HEK293 (cell line): ENCODE results near the gene COL4A3.

Experiments used
- CTCF ChIA-PET: fragments of 350-600 bp; formaldehyde crosslinking; extraction: SDS; loops from one replicate; lab custom pipeline; 2021; ENCODE audit warnings: antibody characterized with exemption; lab: Yijun Ruan, JAX
- POLR2A ChIA-PET: fragments of 300-600 bp; formaldehyde crosslinking; extraction: SDS; loops from one replicate; lab custom pipeline; 2020; ENCODE audit warnings: antibody characterized with exemption, inconsistent platforms; lab: Yijun Ruan, JAX
- H3K27ac ChIP-seq: fragments of 200-500 bp; sonication (Bioruptor generic); 2 replicates; pipeline ENCODE4 v1.5.1; 2014; ENCODE audit warnings: low read depth, low read length, control low read depth, inconsistent platforms; ENCODE audit errors: extremely low read depth
- H3K36me3 ChIP-seq, 2 experiments: fragments of 200-500 bp in 1 of 2; sonication (Bioruptor generic) in 1 of 2; 1 replicate in 1 of 2; 2 replicates in 1 of 2; pipeline ENCODE4 v1.5.1; 2014 to 2017; ENCODE audit warnings: inconsistent platforms in 2 of 2, low read length in 2 of 2; ENCODE audit not compliant: control insufficient read depth in 2 of 2, insufficient read depth in 1 of 2
- H3K4me1 ChIP-seq: fragments of 200-500 bp; sonication (Bioruptor generic); 2 replicates; pipeline ENCODE4 v1.5.1; 2014; ENCODE audit warnings: mild to moderate bottlenecking, low read length, inconsistent platforms; ENCODE audit not compliant: control insufficient read depth, insufficient read depth
- H3K4me3 ChIP-seq: 2 replicates; pipeline ENCODE4 v1.5.1; 2011; ENCODE audit warnings: low read depth, mild to moderate bottlenecking, control low read depth, low read length, moderate library complexity
- H3K9me3 ChIP-seq: fragments of 200-500 bp; sonication (Bioruptor generic); 2 replicates; pipeline ENCODE4 v1.5.1; 2014; ENCODE audit warnings: low read depth, low read length, inconsistent platforms; ENCODE audit not compliant: control insufficient read depth, insufficient read depth
- ELK4 ChIP-seq: IDR thresholded peaks from 2 replicates; pipeline ENCODE4 v1.6.1; 2011; ENCODE audit warnings: mild to moderate bottlenecking, low read depth, low read length, borderline replicate concordance
- GLIS2 ChIP-seq: fragments of 450-650 bp; formaldehyde crosslinking; IDR thresholded peaks from 2 replicates; pipeline ENCODE4 v1.5.1; 2016; ENCODE audit warnings: missing biosample characterization, missing genetic modification characterization
- HOXD13 ChIP-seq: sonication (generic); formaldehyde crosslinking; IDR thresholded peaks from 2 replicates; pipeline ENCODE4 v1.8.0; 2022; ENCODE audit warnings: missing genetic modification reagents, borderline replicate concordance
- KLF17 ChIP-seq: fragments of 450-650 bp; formaldehyde crosslinking; IDR thresholded peaks from 2 replicates; pipeline ENCODE4 v1.5.1; 2016; ENCODE audit warnings: missing biosample characterization, missing genetic modification characterization
- MZF1 ChIP-seq: fragments of 450-650 bp; formaldehyde crosslinking; IDR thresholded peaks from 2 replicates; pipeline ENCODE4 v1.5.1; 2017; ENCODE audit warnings: missing biosample characterization, missing genetic modification characterization, borderline replicate concordance
- OVOL3 ChIP-seq: fragments of 450-650 bp; formaldehyde crosslinking; IDR thresholded peaks from 2 replicates; pipeline ENCODE4 v1.5.1; 2016; ENCODE audit warnings: missing biosample characterization, missing genetic modification characterization
- PATZ1 ChIP-seq: fragments of 450-650 bp; formaldehyde crosslinking; IDR thresholded peaks from 2 replicates; pipeline ENCODE4 v1.5.1; 2016; ENCODE audit warnings: missing biosample characterization, missing genetic modification characterization
- ZBTB1 ChIP-seq: fragments of 450-650 bp; formaldehyde crosslinking; IDR thresholded peaks from 2 replicates; pipeline ENCODE4 v1.5.1; 2016; ENCODE audit warnings: missing biosample characterization, missing genetic modification characterization
- ZBTB10 ChIP-seq: fragments of 450-650 bp; formaldehyde crosslinking; IDR thresholded peaks from 2 replicates; pipeline ENCODE4 v1.5.1; 2016; ENCODE audit warnings: missing biosample characterization, missing genetic modification characterization
- ZBTB17 ChIP-seq: fragments of 450-650 bp; formaldehyde crosslinking; IDR thresholded peaks from 2 replicates; pipeline ENCODE4 v1.5.1; 2016; ENCODE audit warnings: missing biosample characterization, missing genetic modification characterization
- ZFP3 ChIP-seq: fragments of 450-650 bp; formaldehyde crosslinking; IDR thresholded peaks from 2 replicates; pipeline ENCODE4 v1.5.1; 2016; ENCODE audit warnings: low read depth, missing biosample characterization, missing genetic modification characterization
- ZNF157 ChIP-seq: fragments of 450-650 bp; formaldehyde crosslinking; IDR thresholded peaks from 2 replicates; pipeline ENCODE4 v1.5.1; 2016; ENCODE audit warnings: missing biosample characterization, missing genetic modification characterization
- ZNF248 ChIP-seq: fragments of 450-650 bp; formaldehyde crosslinking; IDR thresholded peaks from 2 replicates; pipeline ENCODE4 v1.5.1; 2017; ENCODE audit warnings: missing biosample characterization, missing genetic modification characterization
- ZNF514 ChIP-seq: fragments of 450-650 bp; formaldehyde crosslinking; IDR thresholded peaks from 2 replicates; pipeline ENCODE4 v1.5.1; 2016; ENCODE audit warnings: missing biosample characterization, missing genetic modification characterization
- ZNF548 ChIP-seq: fragments of 450-650 bp; formaldehyde crosslinking; IDR thresholded peaks from 2 replicates; pipeline ENCODE4 v1.5.1; 2016; ENCODE audit warnings: missing biosample characterization, missing genetic modification characterization
- ZNF561 ChIP-seq: fragments of 450-650 bp; IDR thresholded peaks from 2 replicates; pipeline ENCODE4 v1.5.1; 2018; ENCODE audit warnings: missing biosample characterization, missing genetic modification characterization, borderline replicate concordance
- ZNF621 ChIP-seq: fragments of 450-650 bp; formaldehyde crosslinking; IDR thresholded peaks from 2 replicates; pipeline ENCODE4 v1.5.1; 2017; ENCODE audit warnings: missing biosample characterization, missing genetic modification characterization
- ZNF701 ChIP-seq: fragments of 450-650 bp; formaldehyde crosslinking; IDR thresholded peaks from 2 replicates; pipeline ENCODE4 v1.5.1; 2016; ENCODE audit warnings: missing biosample characterization, missing genetic modification characterization
- ZNF843 ChIP-seq: fragments of 450-650 bp; formaldehyde crosslinking; IDR thresholded peaks from 2 replicates; pipeline ENCODE4 v1.5.1; 2016; ENCODE audit warnings: missing biosample characterization, missing genetic modification characterization
- ZSCAN30 ChIP-seq: fragments of 450-650 bp; IDR thresholded peaks from 2 replicates; pipeline ENCODE4 v1.5.1; 2018; ENCODE audit warnings: missing biosample characterization, mild to moderate bottlenecking, missing genetic modification characterization, moderate library complexity
- TF ChIP-seq, protein P1 (sequence below): fragments of 450-650 bp; formaldehyde crosslinking; IDR thresholded peaks from 2 replicates; pipeline ENCODE4 v1.5.1; 2017; ENCODE audit warnings: missing biosample characterization, missing genetic modification characterization

The COL4A3 gene

DNA sequence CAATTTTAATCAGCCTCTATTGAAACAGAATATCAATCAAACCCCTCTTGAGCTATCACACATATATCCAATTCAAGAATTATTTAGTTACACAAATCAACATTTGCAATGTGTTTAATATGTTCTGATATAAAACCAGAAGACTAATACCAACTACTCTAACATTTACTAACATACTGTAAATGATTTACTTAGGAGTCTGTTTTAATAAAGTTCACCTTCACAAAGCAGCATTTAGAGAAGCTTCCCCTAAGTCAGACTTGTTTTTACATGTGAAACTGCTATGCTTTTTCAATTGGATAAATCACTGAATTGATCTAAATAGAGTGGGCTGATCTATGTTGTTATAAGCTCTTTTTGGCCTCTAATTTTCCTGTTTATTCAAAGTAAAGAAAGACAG lies 18.3 kb downstream of the COL4A3 start:
- no peak overlapping the region for H3K4me3 ChIP-seq
- ChIA-PET CTCF (interaction anchor here (1.0 kb wide), 1 partner anchor 16 kb away, joined by 4 read pairs; no protein-coding TSS in a partner anchor), POLR2A (no interaction called here)
- H3K27ac ChIP-seq = no peak overlapping the region
- H3K36me3 ChIP-seq = no peaks in the 10 kb centered on the region; a peak in 1 of 3 replicates
- no peaks in the 10 kb centered on the region for H3K4me1 ChIP-seq
- TF ChIP-seq PATZ1 (tag by site-specific recombination) = no peak
- H3K9me3 ChIP-seq = no peaks in the 10 kb centered on the region

DNA sequence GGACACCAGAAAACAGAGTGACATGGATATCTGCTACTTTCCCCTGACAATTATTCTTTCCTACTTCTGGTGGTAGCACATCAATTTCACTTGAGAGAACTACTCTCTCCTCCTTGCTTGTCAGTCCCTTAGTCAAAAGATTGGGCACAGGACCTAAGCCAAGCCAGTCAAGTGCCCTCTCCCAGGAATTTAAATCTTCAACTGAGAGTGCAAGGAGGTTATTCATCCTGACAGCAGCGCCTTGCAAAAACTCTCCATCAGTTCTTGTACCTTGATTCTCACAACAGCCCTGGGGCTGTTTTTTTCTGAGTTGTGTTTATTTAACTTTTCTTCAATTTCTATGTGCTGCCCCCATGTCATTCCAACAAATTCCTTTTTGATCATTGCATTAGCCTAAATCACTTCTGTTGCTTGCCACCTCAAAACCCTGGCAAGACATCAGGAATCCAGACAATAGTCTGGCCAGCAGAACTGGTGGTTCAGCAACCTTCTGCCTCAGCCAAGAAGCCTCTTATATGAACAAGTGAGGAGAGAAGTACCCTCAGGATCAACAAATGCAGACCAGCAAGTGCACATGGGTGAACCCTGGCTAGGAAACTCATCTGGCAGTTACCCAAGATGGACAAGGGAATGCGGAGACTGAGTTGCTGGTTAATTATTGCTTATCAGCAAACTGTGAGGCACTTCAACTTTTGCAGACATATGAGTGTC lies 19.4 kb downstream of the COL4A3 start:
- Histone ChIP-seq H3K9me3 (no peaks in the 10 kb centered on the region), H3K36me3 (no peaks in the 10 kb centered on the region; a peak in 1 of 3 replicates), H3K27ac (no peak overlapping the region), H3K4me1 (no peaks in the 10 kb centered on the region), H3K4me3 (no peak overlapping the region)
- CTCF ChIA-PET = no interaction called here
- TF ChIP-seq ZNF701 (no peak), ZNF561 (tag by site-specific recombination) (no peak), GLIS2 (tag by site-specific recombination) (no peak), MZF1 (tag by site-specific recombination) (no peak), ZNF621 (tag by site-specific recombination) (no peak), ZSCAN30 (tag by site-specific recombination) (no peak), ELK4 (no peak), ZNF843 (no peak)
- POLR2A ChIA-PET = no interaction called here

GRCh38 chr2:227185615-227186232 lies 21.3 kb downstream of the COL4A3 start:
- H3K36me3 ChIP-seq = no peaks in the 10 kb centered on the region
- CTCF ChIA-PET = interaction anchor here (0.6 kb wide), 1 partner anchor 13 kb away, joined by 3 read pairs; no protein-coding TSS in a partner anchor
- POLR2A ChIA-PET = no interaction called here
- no peak overlapping the region for H3K27ac ChIP-seq
- no peaks in the 10 kb centered on the region for H3K9me3 ChIP-seq
- no peak overlapping the region for H3K4me3 ChIP-seq
- no peaks in the 10 kb centered on the region for H3K4me1 ChIP-seq
- TF ChIP-seq, protein P1, sequence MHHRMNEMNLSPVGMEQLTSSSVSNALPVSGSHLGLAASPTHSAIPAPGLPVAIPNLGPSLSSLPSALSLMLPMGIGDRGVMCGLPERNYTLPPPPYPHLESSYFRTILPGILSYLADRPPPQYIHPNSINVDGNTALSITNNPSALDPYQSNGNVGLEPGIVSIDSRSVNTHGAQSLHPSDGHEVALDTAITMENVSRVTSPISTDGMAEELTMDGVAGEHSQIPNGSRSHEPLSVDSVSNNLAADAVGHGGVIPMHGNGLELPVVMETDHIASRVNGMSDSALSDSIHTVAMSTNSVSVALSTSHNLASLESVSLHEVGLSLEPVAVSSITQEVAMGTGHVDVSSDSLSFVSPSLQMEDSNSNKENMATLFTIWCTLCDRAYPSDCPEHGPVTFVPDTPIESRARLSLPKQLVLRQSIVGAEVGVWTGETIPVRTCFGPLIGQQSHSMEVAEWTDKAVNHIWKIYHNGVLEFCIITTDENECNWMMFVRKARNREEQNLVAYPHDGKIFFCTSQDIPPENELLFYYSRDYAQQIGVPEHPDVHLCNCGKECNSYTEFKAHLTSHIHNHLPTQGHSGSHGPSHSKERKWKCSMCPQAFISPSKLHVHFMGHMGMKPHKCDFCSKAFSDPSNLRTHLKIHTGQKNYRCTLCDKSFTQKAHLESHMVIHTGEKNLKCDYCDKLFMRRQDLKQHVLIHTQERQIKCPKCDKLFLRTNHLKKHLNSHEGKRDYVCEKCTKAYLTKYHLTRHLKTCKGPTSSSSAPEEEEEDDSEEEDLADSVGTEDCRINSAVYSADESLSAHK (tag by site-specific recombination) = no peak
- TF ChIP-seq ZNF248 (tag by site-specific recombination) = no peak
- no peak for TF ChIP-seq ZNF514
- TF ChIP-seq HOXD13 (CRISPR knock-in tag) = no peak
- no peak for TF ChIP-seq ZNF548 (tag by site-specific recombination)
- TF ChIP-seq ZBTB10 (tag by site-specific recombination) = no peak
- no peak for TF ChIP-seq ZBTB1 (tag by site-specific recombination)
- TF ChIP-seq KLF17 (tag by site-specific recombination) = no peak
- no peak for TF ChIP-seq OVOL3
- TF ChIP-seq ZBTB17 (tag by site-specific recombination) = no peak
- no peak for TF ChIP-seq ZFP3 (tag by site-specific recombination)
- no peak for TF ChIP-seq ZNF157 (tag by site-specific recombination)
